Left hindlimb (tissue), 1 donor: ENCODE measurements around the gene OR2T34.
"Not testable (repeated sequence)": the region's sequence is repeated elsewhere in the genome, so short reads cannot be mapped to it uniquely, and the experiment has no call there.

Experiments
- DNase-seq: peaks from one replicate; pipeline ENCODE4 v3.0.0-alpha.2; 2018

Gene OR2T34

GRCh38 chr1:248574657-248575056, at the start of gene OR2T34:
OR2T34 (minus strand) TSS chr1:248574757; CDS start chr1:248574757, 0 bp downstream.
- not testable (repeated sequence) for DNase-seq

GRCh38 chr1:248622570-248623001, 48.0 kb upstream of the OR2T34 start:
- no peak for DNase-seq

- no peak for DNase-seq
These were observed 47.2 kb upstream of the OR2T34 start for GRCh38 chr1:248621770-248622169.

- no peak for DNase-seq
These were observed 44.3 kb upstream of the OR2T34 start for GRCh38 chr1:248618878-248619277.

- DNase-seq = no peak
These were observed 43.6 kb upstream of the OR2T34 start for GRCh38 chr1:248618119-248618518.

- DNase-seq = no peak
These were observed 39.2 kb upstream of the OR2T34 start for GRCh38 chr1:248613742-248614141.

- no peak for DNase-seq
These were observed 37.4 kb upstream of the OR2T34 start for GRCh38 chr1:248611883-248612414.

- no peak for DNase-seq
These were observed 35.7 kb upstream of the OR2T34 start for GRCh38 chr1:248610301-248610700.

GRCh38 chr1:248599396-248599795, 24.8 kb upstream of the OR2T34 start:
- no peak for DNase-seq

GRCh38 chr1:248597589-248597988, 23.0 kb upstream of the OR2T34 start, which contains the start of gene OR2T10:
OR2T10 (minus strand) TSS chr1:248597700; CDS start chr1:248593768, 3,932 bp downstream.
- no peak for DNase-seq

- no peak for DNase-seq
These were observed 22.1 kb upstream of the OR2T34 start for GRCh38 chr1:248596615-248597014.

GRCh38 chr1:248593226-248593625, 18.7 kb upstream of the OR2T34 start:
- DNase-seq = no peak

- DNase-seq = no peak
These were observed 18.1 kb upstream of the OR2T34 start for GRCh38 chr1:248592655-248593054.

GRCh38 chr1:248590055-248590454, 15.5 kb upstream of the OR2T34 start:
- DNase-seq = no peak

- DNase-seq = no peak
These were observed 14.8 kb upstream of the OR2T34 start for GRCh38 chr1:248589334-248589733.

- DNase-seq = no peak
These were observed 10.7 kb upstream of the OR2T34 start for GRCh38 chr1:248585266-248585665.

- no peak for DNase-seq
These were observed 1.9 kb upstream of the OR2T34 start for GRCh38 chr1:248576260-248576980.

GRCh38 chr1:248573856-248574255, 701 bp downstream of the OR2T34 start:
- DNase-seq = not testable (repeated sequence)

GRCh38 chr1:248572049-248572448, 2.5 kb downstream of the OR2T34 start:
- DNase-seq = not testable (repeated sequence)

- not testable (repeated sequence) for DNase-seq
These were observed 3.7 kb downstream of the OR2T34 start for GRCh38 chr1:248570811-248571210.

GRCh38 chr1:248569049-248569448, 5.5 kb downstream of the OR2T34 start:
- not testable (repeated sequence) for DNase-seq

- DNase-seq = not testable (repeated sequence)
These were observed 8.8 kb downstream of the OR2T34 start for GRCh38 chr1:248565530-248566373.

- DNase-seq = not testable (repeated sequence)
These were observed 11.9 kb downstream of the OR2T34 start, which contains the start of gene OR2T29 for GRCh38 chr1:248562672-248563071. OR2T29 (minus strand) TSS chr1:248562772; CDS start chr1:248559491, 3,281 bp downstream.
